Gastrocnemius medialis (tissue), 4 donors: ENCODE data around the gene APBA2. TPM values are rescaled to one million over a fixed set of nuclear protein-coding genes. Genes with fewer than 3 reads are reported as not detected.

ENCODE experiments used
- ATAC-seq, 2 donors: fragments of 150-250 bp; one replicate each; pipeline ENCODE4 v1.9.1; 2016
- DNase-seq, 2 donors: peaks; one replicate each; pipeline ENCODE4 v3.0.0-alpha.2; 2019
- H3K27ac ChIP-seq, 4 donors: fragments of 200-600 bp; sonication (generic); 1 replicate in 1 of 4; 2 replicates in 3 of 4; pipeline ENCODE4 v1.5.1; 2016 to 2018; ENCODE audit warnings: mild to moderate bottlenecking in 2 of 4, moderate library complexity in 1 of 4
- H3K27me3 ChIP-seq, 3 donors: fragments of 200-600 bp; sonication (generic) in 2 of 3; 1 replicate in 1 of 3; 2 replicates in 2 of 3; pipeline versions ENCODE4 v1.5.1 to v1.6.0; 2016 to 2019; ENCODE audit warnings: mild to moderate bottlenecking in 1 of 3, moderate library complexity in 1 of 3
- H3K36me3 ChIP-seq, 2 donors: fragments of 200-600 bp; sonication (generic) in 1 of 2; one replicate each; pipeline ENCODE4 v1.5.1; 2017 to 2018
- H3K4me1 ChIP-seq, 2 donors: fragments of 200-600 bp; sonication (generic) in 1 of 2; one replicate each; pipeline ENCODE4 v1.5.1; 2016 to 2017; ENCODE audit warnings: mild to moderate bottlenecking in 2 of 2
- H3K4me3 ChIP-seq, 4 donors: fragments of 200-600 bp; sonication (generic) in 3 of 4; 1 replicate in 1 of 4; 2 replicates in 3 of 4; pipeline ENCODE4 v1.5.1; 2016 to 2019; ENCODE audit warnings: mild to moderate bottlenecking in 2 of 4
- H3K9me3 ChIP-seq, 3 donors: fragments of 200-600 bp; sonication (generic) in 2 of 3; 1 replicate in 1 of 3; 2 replicates in 2 of 3; pipeline ENCODE4 v1.5.1; 2016 to 2019
- POLR2A ChIP-seq, 2 donors: fragments of 450-650 bp; IDR thresholded peaks; one replicate each; pipeline ENCODE4 v1.6.1; 2017; ENCODE audit warnings: antibody characterized with exemption in 2 of 2, mild to moderate bottlenecking in 2 of 2, moderate library complexity in 2 of 2
- in situ Hi-C, 4 donors: fragments of 200-750 bp; cut with MboI; loops; one replicate each; pipeline versions ENCODE4 v1.15.0 to v1.8.0; 2017; ENCODE audit warnings: low sequenced_read_pairs in 4 of 4
- intact Hi-C: fragments of 100-400 bp; cut with DNase I; formaldehyde crosslinking; loops from one replicate; pipeline ENCODE4 v1.15.1; 2023; ENCODE audit warnings: low total_unique reads
- total RNA-seq, 4 donors: library from RNA; depleted of rRNA; stranded (reverse); fragments of >200 nt; gene quantifications; one replicate each; pipeline versions ENCODE4 v1.1.0 to v1.2.3, GENCODE V29; 2016
- TF ChIP-seq, protein P1 (sequence below), 5 experiments: fragments of 450-650 bp in 3 of 5; fragments of 200-600 bp in 2 of 5; sonication (generic) in 2 of 5; IDR thresholded peaks in 4 of 5; conservative IDR thresholded peaks in 1 of 5; 1 replicate in 4 of 5; 2 replicates in 1 of 5; pipeline ENCODE4 v1.5.1; 2016 to 2019; ENCODE audit warnings: antibody characterized with exemption in 5 of 5, mild to moderate bottlenecking in 3 of 5, moderate library complexity in 3 of 5

APBA2 gene
- total RNA-seq, 4 donors from 2014 or later: 0.19 to 0.31 TPM; not detected in 2

GRCh38 chr15:28890711-28891495, 5.1 kb downstream of the APBA2 start:
- Histone ChIP-seq H3K4me3 (no peak overlapping the region), H3K36me3 (no peaks in the 10 kb centered on the region), H3K9me3 (no peaks in the 10 kb centered on the region), H3K27me3 (peaks cover 6 to 13% (median 9%) of the 10 kb centered on the region in 3 donors), H3K27ac (no peak overlapping the region), H3K4me1 (no peaks in the 10 kb centered on the region)
- in situ Hi-C loops: no loop called here
- no peak for ATAC-seq
- no peak for DNase-seq
- TF ChIP-seq POLR2A (IDR thresholded peaks at IDR 0.05): no peak
- TF ChIP-seq, protein P1, sequence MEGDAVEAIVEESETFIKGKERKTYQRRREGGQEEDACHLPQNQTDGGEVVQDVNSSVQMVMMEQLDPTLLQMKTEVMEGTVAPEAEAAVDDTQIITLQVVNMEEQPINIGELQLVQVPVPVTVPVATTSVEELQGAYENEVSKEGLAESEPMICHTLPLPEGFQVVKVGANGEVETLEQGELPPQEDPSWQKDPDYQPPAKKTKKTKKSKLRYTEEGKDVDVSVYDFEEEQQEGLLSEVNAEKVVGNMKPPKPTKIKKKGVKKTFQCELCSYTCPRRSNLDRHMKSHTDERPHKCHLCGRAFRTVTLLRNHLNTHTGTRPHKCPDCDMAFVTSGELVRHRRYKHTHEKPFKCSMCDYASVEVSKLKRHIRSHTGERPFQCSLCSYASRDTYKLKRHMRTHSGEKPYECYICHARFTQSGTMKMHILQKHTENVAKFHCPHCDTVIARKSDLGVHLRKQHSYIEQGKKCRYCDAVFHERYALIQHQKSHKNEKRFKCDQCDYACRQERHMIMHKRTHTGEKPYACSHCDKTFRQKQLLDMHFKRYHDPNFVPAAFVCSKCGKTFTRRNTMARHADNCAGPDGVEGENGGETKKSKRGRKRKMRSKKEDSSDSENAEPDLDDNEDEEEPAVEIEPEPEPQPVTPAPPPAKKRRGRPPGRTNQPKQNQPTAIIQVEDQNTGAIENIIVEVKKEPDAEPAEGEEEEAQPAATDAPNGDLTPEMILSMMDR (IDR thresholded peaks at IDR 0.05 in 4 of 5, conservative IDR thresholded peaks at IDR 0.05 in 1 of 5): no peak
- intact Hi-C loops: no loop called here

DNA sequence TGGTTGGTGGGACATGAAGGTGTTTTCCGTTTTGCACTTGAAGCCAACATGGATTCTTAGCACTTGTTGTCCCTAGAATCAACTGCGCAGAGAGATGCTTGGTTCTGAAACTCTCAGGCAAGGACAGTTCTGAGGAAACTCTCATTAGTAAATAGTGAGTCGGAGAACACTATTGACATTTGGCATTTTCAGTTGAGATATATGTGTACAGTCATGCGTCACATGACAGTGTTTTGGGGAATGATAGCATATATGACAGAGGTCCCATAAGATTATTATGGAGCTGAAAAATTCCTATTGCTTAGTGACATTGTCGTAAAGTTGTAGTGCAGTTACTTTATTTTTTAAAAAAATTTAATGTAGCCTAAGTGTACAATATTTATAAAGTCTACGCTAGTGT, 5.8 kb downstream of the APBA2 start:
- Histone ChIP-seq H3K36me3 (no peaks in the 10 kb centered on the region), H3K27ac (no peak overlapping the region), H3K4me1 (no peaks in the 10 kb centered on the region), H3K4me3 (no peak overlapping the region), H3K27me3 (peaks cover 4 to 8% (median 8%) of the 10 kb centered on the region in 3 donors), H3K9me3 (no peaks in the 10 kb centered on the region)
- ATAC-seq: no peak
- DNase-seq: no peak
- in situ Hi-C loops (no loop called here), intact Hi-C loops (no loop called here)
- no peak for TF ChIP-seq POLR2A (IDR thresholded peaks at IDR 0.05)
- TF ChIP-seq, protein P1 (IDR thresholded peaks at IDR 0.05 in 4 of 5, conservative IDR thresholded peaks at IDR 0.05 in 1 of 5): no peak

DNA sequence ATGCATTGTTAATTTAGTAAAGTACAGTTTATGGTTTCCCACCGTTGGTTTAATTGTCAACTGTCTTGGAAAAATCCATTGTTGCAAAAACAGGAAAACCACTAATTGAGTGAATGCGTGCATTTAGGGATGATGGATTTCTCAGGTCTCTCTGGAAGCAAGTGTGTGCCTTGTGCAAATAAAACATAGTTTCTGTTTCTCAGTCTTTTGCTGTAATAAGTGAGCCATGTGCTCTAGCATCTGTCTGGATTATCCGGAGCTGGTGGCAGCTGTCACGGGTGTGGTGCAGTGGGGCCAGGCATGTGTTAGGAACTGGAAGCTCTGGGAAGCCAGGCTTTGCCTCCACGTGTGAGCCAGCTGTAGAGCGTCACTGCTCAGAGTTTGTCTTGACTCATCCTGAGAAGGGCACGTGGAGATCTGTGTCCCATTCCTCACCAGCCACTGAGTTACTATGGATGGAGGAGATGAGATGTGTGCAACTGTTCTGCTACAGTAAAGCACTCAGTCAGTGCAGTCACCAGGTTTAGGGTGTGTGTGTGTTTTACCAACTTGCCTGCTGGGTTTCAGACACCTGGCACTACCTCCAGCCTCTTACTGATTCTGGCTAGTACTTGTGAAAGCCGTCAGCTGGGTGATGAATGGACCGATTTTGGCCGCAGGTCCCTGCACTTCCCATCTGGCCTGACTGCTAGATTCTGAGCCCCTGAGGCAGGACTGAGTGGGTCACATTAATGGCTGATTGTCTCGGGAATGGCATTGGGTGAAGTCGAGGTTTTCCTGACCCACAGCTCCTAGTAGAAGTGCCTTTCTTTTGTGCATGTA, 7.2 kb downstream of the APBA2 start:
- Histone ChIP-seq H3K27ac (no peak overlapping the region), H3K27me3 (no peaks in the 10 kb centered on the region), H3K4me3 (no peak overlapping the region), H3K4me1 (no peaks in the 10 kb centered on the region), H3K9me3 (no peaks in the 10 kb centered on the region), H3K36me3 (no peaks in the 10 kb centered on the region)
- TF ChIP-seq, protein P1 (IDR thresholded peaks at IDR 0.05 in 4 of 5, conservative IDR thresholded peaks at IDR 0.05 in 1 of 5): no peak
- no peak for TF ChIP-seq POLR2A (IDR thresholded peaks at IDR 0.05)
- in situ Hi-C loops: no loop called here
- ATAC-seq (no peak), DNase-seq (no peak)
- intact Hi-C loops: no loop called here

DNA sequence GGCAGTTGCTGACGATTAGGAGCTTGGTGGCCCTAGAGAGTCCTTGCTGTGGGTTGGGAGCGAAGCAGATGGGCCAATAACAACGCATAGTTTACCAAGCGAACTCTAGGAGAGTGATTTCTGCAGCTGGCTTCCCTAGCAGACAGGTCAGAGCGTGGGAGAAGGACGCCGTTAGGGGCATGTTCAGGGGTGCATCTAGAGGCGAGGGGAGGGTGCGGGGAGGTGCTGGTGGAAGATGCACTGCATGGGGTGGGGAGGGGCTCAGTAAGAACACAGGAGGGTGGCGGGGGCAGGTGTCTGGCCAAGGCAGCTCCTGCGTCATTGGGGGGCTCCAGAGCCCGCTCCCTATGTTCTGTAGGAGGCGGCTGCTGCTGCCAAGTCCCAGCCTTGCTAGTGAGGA, 8.9 kb downstream of the APBA2 start:
- Histone ChIP-seq H3K9me3 (no peaks in the 10 kb centered on the region), H3K27me3 (no peaks in the 10 kb centered on the region), H3K4me3 (no peak overlapping the region), H3K27ac (no peak overlapping the region), H3K36me3 (no peaks in the 10 kb centered on the region), H3K4me1 (no peaks in the 10 kb centered on the region)
- no peak for DNase-seq
- TF ChIP-seq POLR2A (IDR thresholded peaks at IDR 0.05): no peak
- intact Hi-C loops: no loop called here
- ATAC-seq: no peak
- in situ Hi-C loops: no loop called here

- no peaks in the 10 kb centered on the region for H3K9me3 ChIP-seq
- no peaks in the 10 kb centered on the region for H3K36me3 ChIP-seq
- DNase-seq (no peak), ATAC-seq (no peak)
- H3K27me3 ChIP-seq: no peaks in the 10 kb centered on the region
- TF ChIP-seq, protein P1 (IDR thresholded peaks at IDR 0.05 in 4 of 5, conservative IDR thresholded peaks at IDR 0.05 in 1 of 5): no peak
- no peaks in the 10 kb centered on the region for H3K4me1 ChIP-seq
- intact Hi-C loops: no loop called here
- in situ Hi-C loops: no loop called here
- no peak overlapping the region for H3K27ac ChIP-seq
- H3K4me3 ChIP-seq: no peak overlapping the region
These were observed 9.4 kb downstream of the APBA2 start for GRCh38 chr15:28895146-28895545.
